Aorta (tissue), 5 donors: ENCODE data around the gene EFCAB6. TPM values are rescaled to one million over a fixed set of nuclear protein-coding genes. Genes with fewer than 3 reads are reported as not detected.

Experiments used
- ATAC-seq: fragments of 200-7000 bp; cut with Tn5 transposase; one replicate; pipeline ENCODE4 v1.9.1; 2022; ENCODE audit warnings: moderate library complexity; ENCODE audit not compliant: low FRiP score
- DNase-seq, 2 donors: peaks; one replicate each; pipeline ENCODE4 v3.0.0-alpha.2; 2020
- H3K27ac ChIP-seq, 2 donors: one replicate each; pipeline ENCODE4 v1.5.1; 2013; ENCODE audit warnings: low read length in 2 of 2, mild to moderate bottlenecking in 2 of 2, moderate library complexity in 2 of 2, control low read depth in 1 of 2, inconsistent platforms in 1 of 2, low read depth in 1 of 2
- H3K27me3 ChIP-seq, 2 donors: one replicate each; pipeline ENCODE4 v1.6.1; 2013; ENCODE audit warnings: control low read depth in 1 of 2, low read length in 1 of 2, mild to moderate bottlenecking in 1 of 2, moderate library complexity in 1 of 2; ENCODE audit not compliant: insufficient read depth in 2 of 2, control insufficient read depth in 1 of 2
- H3K36me3 ChIP-seq, 2 donors: one replicate each; pipeline ENCODE4 v1.6.1; 2013; ENCODE audit warnings: control low read depth in 1 of 2, low read length in 1 of 2, mild to moderate bottlenecking in 1 of 2; ENCODE audit not compliant: insufficient read depth in 2 of 2, control insufficient read depth in 1 of 2
- H3K4me1 ChIP-seq, 2 donors: one replicate each; pipeline ENCODE4 v1.6.1; 2013; ENCODE audit warnings: low read length in 2 of 2, control low read depth in 1 of 2, mild to moderate bottlenecking in 1 of 2, moderate library complexity in 1 of 2; ENCODE audit not compliant: insufficient read depth in 2 of 2, control insufficient read depth in 1 of 2
- H3K4me3 ChIP-seq, 2 donors: one replicate each; pipeline ENCODE4 v1.5.1; 2013; ENCODE audit warnings: low read length in 2 of 2, control low read depth in 1 of 2, mild to moderate bottlenecking in 1 of 2
- H3K9me3 ChIP-seq: one replicate; pipeline ENCODE4 v1.6.1; 2013; ENCODE audit warnings: mild to moderate bottlenecking, low read length; ENCODE audit not compliant: control insufficient read depth
- WGBS, 2 donors: extraction: QIAGEN DNeasy Blood & Tissue Kit; methylation state at CpG; one replicate each; pipeline ENCODE4 v1.1.7; 2013; 5-methylcytosine and 5-hydroxymethylcytosine counted together
- intact Hi-C, 2 donors: fragments of 100-400 bp; cut with DNase I; formaldehyde crosslinking; loops; one replicate each; pipeline versions ENCODE4 v1.14.2 to v1.15.0; 2022
- polyA plus RNA-seq, 2 donors: library from polyadenylated mRNA; stranded (reverse); fragments of 200-250 nt; gene quantifications; one replicate each; pipeline ENCODE4 v1.2.3, GENCODE V29; 2013
- total RNA-seq, 2 donors: library from RNA; stranded (reverse); fragmentation: NEBNext Ultra II Directional; extraction: Animal tissue kit (Norgen Biotek cat#: 25700); gene quantifications; one replicate each; pipeline ENCODE4 v1.2.1, GENCODE V29; 2021
- donor health status: healthy with polysubstance abuse.
- donor health status: Bipolar disorder and iron deficiency.
- donor health status: DM: no; HTN: no; CAD: no.
- donor health status: DM: no; HTN: no; CAD: no.
- donor health status: DM: yes; HTN: yes; CAD: no.

The EFCAB6 gene
- total and polyA plus RNA-seq, 4 donors: 0.88 to 2.6 (median 1.8) TPM

DNA sequence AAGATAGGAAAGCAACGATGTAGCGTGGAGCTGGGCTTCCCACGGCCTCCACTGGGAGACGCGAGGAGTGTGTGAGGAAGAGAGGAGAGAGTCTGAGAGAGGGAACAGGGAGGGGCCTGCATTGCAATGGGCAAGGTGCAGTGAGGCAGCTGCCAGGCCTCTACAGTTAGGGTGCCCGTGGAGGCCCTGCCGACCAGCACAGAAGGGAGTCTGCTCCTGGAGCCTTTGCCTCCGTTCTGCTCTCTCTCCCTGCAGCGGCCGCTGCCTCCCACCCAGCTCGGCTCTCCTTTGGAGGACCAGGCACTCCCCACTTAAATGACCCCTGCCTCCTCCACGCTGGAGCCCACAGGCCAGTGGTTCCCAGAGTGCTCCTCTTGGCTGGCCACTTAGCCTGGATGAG, 181.7 kb downstream of the EFCAB6 start:
- 86 to 90% methylated on average over 12 of the region's 12 CpGs for WGBS, 2 donors
- ATAC-seq: no peak
- H3K4me1 ChIP-seq: no peaks in the 10 kb centered on the region
- H3K27ac ChIP-seq: no peak overlapping the region
- H3K36me3 ChIP-seq: no peaks in the 10 kb centered on the region
- no peaks in the 10 kb centered on the region for H3K9me3 ChIP-seq
- DNase-seq: no peak
- no peak overlapping the region for H3K4me3 ChIP-seq
- intact Hi-C loops: no loop called here
- no peaks in the 10 kb centered on the region for H3K27me3 ChIP-seq

DNA sequence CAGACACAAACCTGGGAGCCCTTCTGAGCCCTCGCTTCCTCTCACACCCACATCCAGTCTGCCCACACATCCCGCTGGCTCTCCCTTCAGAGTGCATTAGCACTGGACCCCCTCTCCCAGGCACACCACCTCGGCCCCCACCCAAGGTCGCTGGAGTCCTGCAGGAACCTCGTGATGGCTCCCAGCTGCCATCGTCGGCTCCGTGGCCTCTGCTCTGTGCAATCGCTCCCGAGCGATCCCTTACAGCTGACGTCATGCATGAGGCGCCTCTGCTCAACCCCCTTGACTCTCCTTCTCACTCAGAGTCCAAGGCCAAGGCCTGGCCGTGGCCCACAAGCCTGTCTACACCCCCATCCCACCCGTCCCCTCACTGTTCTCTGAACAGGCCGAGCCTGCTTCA, 183.9 kb downstream of the EFCAB6 start:
- 73 to 77% methylated on average over 16 of the region's 16 CpGs for WGBS, 2 donors
- no peak for DNase-seq

GRCh38 chr22:43627485-43628213, 184.5 kb downstream of the EFCAB6 start:
- no peak overlapping the region for H3K27ac ChIP-seq

More for the DNA sequence above, 183.9 kb downstream of the EFCAB6 start:
- no peak for ATAC-seq
- Histone ChIP-seq H3K4me3 (no peak overlapping the region), H3K9me3 (no peaks in the 10 kb centered on the region), H3K36me3 (no peaks in the 10 kb centered on the region), H3K27me3 (no peaks in the 10 kb centered on the region), H3K4me1 (no peaks in the 10 kb centered on the region), H3K27ac (no peak overlapping the region)
- intact Hi-C loops: no loop called here

DNA sequence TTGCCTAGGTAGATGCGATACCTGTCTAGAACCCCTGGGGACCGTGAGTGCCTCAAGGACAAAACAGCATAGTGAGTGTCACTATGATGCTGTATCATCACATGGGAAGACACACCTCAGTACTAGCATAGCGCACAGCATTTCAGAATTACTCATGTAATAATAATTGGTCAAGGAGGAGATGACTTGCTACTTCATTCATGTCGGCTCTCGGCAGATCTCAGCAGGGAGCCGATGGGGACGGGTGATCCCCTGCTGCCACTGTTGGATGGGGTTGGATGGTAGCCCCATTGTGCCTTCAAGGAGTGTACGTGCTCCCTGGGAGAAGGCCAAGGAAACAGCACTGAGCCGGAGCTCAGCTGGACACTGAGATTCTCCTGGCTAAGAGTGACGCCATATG, 186.9 kb downstream of the EFCAB6 start:
- intact Hi-C loops: no loop called here
- Histone ChIP-seq H3K9me3 (no peaks in the 10 kb centered on the region), H3K27me3 (no peaks in the 10 kb centered on the region), H3K4me3 (no peak overlapping the region), H3K27ac (no peak overlapping the region), H3K4me1 (no peaks in the 10 kb centered on the region), H3K36me3 (no peaks in the 10 kb centered on the region)
- ATAC-seq: no peak
- WGBS, 2 donors: 82 to 83% methylated on average over 10 of the region's 10 CpGs
- no peak for DNase-seq

More at GRCh38 chr22:43627485-43628213, 184.5 kb downstream of the EFCAB6 start:
- ATAC-seq: no peak
- H3K4me3 ChIP-seq: no peak overlapping the region
- H3K4me1 ChIP-seq: no peaks in the 10 kb centered on the region
- no peaks in the 10 kb centered on the region for H3K27me3 ChIP-seq
- intact Hi-C loops: no loop called here
- no peaks in the 10 kb centered on the region for H3K36me3 ChIP-seq
- H3K9me3 ChIP-seq: no peaks in the 10 kb centered on the region
- WGBS, 2 donors: 80 to 84% methylated on average over 13 of the region's 13 CpGs
- DNase-seq: no peak

DNA sequence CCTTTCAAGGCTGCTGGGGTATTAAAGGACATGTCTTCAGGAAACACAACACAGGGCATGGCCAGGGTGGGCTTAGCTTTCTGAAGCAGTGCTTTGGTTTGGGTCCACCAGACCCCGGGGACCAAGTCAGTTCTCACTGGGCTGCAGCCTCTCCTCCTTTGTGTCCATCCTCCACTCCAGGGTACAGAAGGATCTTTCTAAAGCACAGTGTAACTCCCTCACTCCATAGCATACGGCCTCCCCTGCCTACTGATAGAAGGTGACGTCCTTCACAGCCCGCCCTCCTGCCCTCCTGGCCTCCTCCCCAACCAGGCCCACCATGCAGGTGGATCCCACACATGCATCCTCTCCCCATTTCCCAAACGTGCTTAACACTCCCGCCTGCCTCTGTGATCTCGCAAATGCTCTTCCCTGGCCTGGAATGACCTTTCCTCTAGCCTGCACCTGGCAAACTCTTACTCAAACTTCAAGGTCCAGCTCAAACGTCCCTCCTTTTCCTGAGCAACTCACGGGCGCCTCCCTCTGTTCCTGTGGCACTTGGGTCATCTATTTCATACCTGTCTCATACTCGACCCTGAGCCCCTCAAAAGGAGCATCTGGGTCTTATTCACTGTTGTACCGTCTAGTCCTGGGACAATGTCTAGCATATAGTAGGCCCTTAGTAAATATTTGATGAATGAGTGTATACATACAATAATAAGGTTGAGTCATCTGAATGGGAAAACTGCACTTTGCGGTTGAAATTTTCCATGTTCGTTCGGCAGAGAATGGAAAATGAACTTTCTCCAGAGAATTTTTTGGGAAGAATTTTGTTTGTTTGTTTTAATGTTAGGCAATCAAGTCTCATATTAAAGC, 187.7 kb downstream of the EFCAB6 start:
- no peak overlapping the region for H3K27ac ChIP-seq
- 82 to 86% methylated on average over 15 of the region's 15 CpGs for WGBS, 2 donors
- H3K27me3 ChIP-seq: no peaks in the 10 kb centered on the region
- peaks cover 2% of the 10 kb centered on the region for H3K9me3 ChIP-seq
- DNase-seq (no peak), ATAC-seq (no peak)
- no peak overlapping the region for H3K4me3 ChIP-seq
- no peaks in the 10 kb centered on the region for H3K36me3 ChIP-seq
- intact Hi-C loops: no loop called here
- no peaks in the 10 kb centered on the region for H3K4me1 ChIP-seq

DNA sequence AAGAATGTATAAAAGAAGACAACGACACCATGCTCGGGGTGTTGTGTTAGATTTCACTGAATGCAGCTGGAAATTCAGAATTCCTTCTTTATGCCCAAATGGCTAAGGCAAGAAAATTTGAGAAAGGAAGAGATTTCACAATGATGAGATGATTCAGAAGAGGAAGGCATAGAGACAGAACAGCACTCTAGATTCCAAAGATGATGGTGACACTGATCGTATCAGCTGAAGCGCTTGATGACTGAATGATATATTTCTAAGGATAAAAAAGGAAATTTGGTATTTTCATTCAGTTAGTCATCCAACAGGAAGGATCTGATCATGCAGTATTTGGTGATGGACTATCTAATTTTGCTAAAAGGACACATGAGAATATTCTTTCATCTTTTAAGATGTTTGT, 189.2 kb downstream of the EFCAB6 start:
- Histone ChIP-seq H3K4me1 (no peaks in the 10 kb centered on the region), H3K9me3 (peaks cover 2% of the 10 kb centered on the region), H3K27ac (no peak overlapping the region), H3K36me3 (no peaks in the 10 kb centered on the region), H3K27me3 (no peaks in the 10 kb centered on the region), H3K4me3 (no peak overlapping the region)
- intact Hi-C loops: no loop called here
- no peak for ATAC-seq
- no peak for DNase-seq
- 93 to 94% methylated on average over 4 of the region's 4 CpGs for WGBS, 2 donors

GRCh38 chr22:43620197-43620596, 191.9 kb downstream of the EFCAB6 start:
- H3K4me1 ChIP-seq: no peaks in the 10 kb centered on the region
- intact Hi-C loops: no loop called here
- H3K9me3 ChIP-seq: peaks cover 2% of the 10 kb centered on the region
- H3K27me3 ChIP-seq: no peaks in the 10 kb centered on the region
- H3K4me3 ChIP-seq: no peak overlapping the region
- ATAC-seq: no peak
- no peak for DNase-seq
- 79 to 91% methylated on average over 3 of the region's 3 CpGs for WGBS, 2 donors
- H3K36me3 ChIP-seq: no peaks in the 10 kb centered on the region
- H3K27ac ChIP-seq: no peak overlapping the region

GRCh38 chr22:43618517-43618916, 193.6 kb downstream of the EFCAB6 start:
- WGBS, 2 donors: 31 to 39% methylated on average over 4 of the region's 4 CpGs
- Histone ChIP-seq H3K27me3 (no peaks in the 10 kb centered on the region), H3K4me3 (no peak overlapping the region), H3K27ac (no peak overlapping the region), H3K36me3 (no peaks in the 10 kb centered on the region), H3K4me1 (no peaks in the 10 kb centered on the region), H3K9me3 (peaks cover 2% of the 10 kb centered on the region)
- no peak for DNase-seq
- intact Hi-C loops: no loop called here
- ATAC-seq: no peak

GRCh38 chr22:43616645-43617044, 195.5 kb downstream of the EFCAB6 start:
- DNase-seq (no peak), ATAC-seq (no peak)
- intact Hi-C loops: no loop called here
- Histone ChIP-seq H3K27me3 (no peaks in the 10 kb centered on the region), H3K27ac (no peak overlapping the region), H3K9me3 (peaks cover 2% of the 10 kb centered on the region), H3K4me1 (no peaks in the 10 kb centered on the region), H3K36me3 (no peaks in the 10 kb centered on the region), H3K4me3 (no peak overlapping the region)
- 75 to 76% methylated on average over 3 of the region's 3 CpGs for WGBS, 2 donors
